BE2C (cell line): Measurements from ENCODE around the gene CCDC178.
A peak's percentile ranks its signal among the peaks of the same experiment; 100 is the strongest.

Experiments
- DNase-seq: peaks from one replicate; pipeline ENCODE4 v3.0.0-alpha.2; 2020
- H3K27me3 ChIP-seq: fragments of 250-450 bp; sonication (Bioruptor Pico); 2 replicates; pipeline ENCODE4 v1.5.1; 2020; ENCODE audit warnings: mild to moderate bottlenecking
- H3K36me3 ChIP-seq: fragments of 250-450 bp; sonication (Bioruptor Pico); 2 replicates; pipeline ENCODE4 v1.5.1; 2020; ENCODE audit warnings: mild to moderate bottlenecking
- H3K4me1 ChIP-seq: fragments of 250-450 bp; sonication (Bioruptor Pico); 2 replicates; pipeline ENCODE4 v1.5.1; 2020
- H3K4me3 ChIP-seq: 2 replicates; pipeline ENCODE4 v1.5.1; 2011; ENCODE audit warnings: low read depth, low read length
- H3K9me3 ChIP-seq: fragments of 250-450 bp; sonication (Bioruptor Pico); 2 replicates; pipeline ENCODE4 v1.5.1; 2020
- TF ChIP-seq, protein P1 (sequence below): IDR thresholded peaks from 2 replicates; pipeline ENCODE4 v1.5.1; 2012; ENCODE audit warnings: mild to moderate bottlenecking, low read depth, low read length

The CCDC178 gene

GRCh38 chr18:32902568-32903330, 537.8 kb downstream of the CCDC178 start:
- Histone ChIP-seq H3K27me3 (no peaks in the 10 kb centered on the region), H3K4me3 (no peak overlapping the region), H3K9me3 (no peaks in the 10 kb centered on the region), H3K4me1 (no peaks in the 10 kb centered on the region), H3K36me3 (no peaks in the 10 kb centered on the region)
- TF ChIP-seq, protein P1, sequence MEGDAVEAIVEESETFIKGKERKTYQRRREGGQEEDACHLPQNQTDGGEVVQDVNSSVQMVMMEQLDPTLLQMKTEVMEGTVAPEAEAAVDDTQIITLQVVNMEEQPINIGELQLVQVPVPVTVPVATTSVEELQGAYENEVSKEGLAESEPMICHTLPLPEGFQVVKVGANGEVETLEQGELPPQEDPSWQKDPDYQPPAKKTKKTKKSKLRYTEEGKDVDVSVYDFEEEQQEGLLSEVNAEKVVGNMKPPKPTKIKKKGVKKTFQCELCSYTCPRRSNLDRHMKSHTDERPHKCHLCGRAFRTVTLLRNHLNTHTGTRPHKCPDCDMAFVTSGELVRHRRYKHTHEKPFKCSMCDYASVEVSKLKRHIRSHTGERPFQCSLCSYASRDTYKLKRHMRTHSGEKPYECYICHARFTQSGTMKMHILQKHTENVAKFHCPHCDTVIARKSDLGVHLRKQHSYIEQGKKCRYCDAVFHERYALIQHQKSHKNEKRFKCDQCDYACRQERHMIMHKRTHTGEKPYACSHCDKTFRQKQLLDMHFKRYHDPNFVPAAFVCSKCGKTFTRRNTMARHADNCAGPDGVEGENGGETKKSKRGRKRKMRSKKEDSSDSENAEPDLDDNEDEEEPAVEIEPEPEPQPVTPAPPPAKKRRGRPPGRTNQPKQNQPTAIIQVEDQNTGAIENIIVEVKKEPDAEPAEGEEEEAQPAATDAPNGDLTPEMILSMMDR = no peak
- DNase-seq = no peak

- Histone ChIP-seq H3K9me3 (no peaks in the 10 kb centered on the region), H3K4me3 (no peak overlapping the region), H3K27me3 (no peaks in the 10 kb centered on the region), H3K4me1 (no peaks in the 10 kb centered on the region), H3K36me3 (no peaks in the 10 kb centered on the region)
- no peak for DNase-seq
- TF ChIP-seq, protein P1 = no peak
These were observed 540.7 kb downstream of the CCDC178 start for GRCh38 chr18:32899819-32900218.

- no peaks in the 10 kb centered on the region for H3K4me1 ChIP-seq
- H3K36me3 ChIP-seq = no peaks in the 10 kb centered on the region
- H3K27me3 ChIP-seq = no peaks in the 10 kb centered on the region
- H3K9me3 ChIP-seq = no peaks in the 10 kb centered on the region
- DNase-seq = no peak
- H3K4me3 ChIP-seq = no peak overlapping the region
- TF ChIP-seq, protein P1 = no peak
These were observed 543.6 kb downstream of the CCDC178 start for GRCh38 chr18:32896776-32897547.

DNA sequence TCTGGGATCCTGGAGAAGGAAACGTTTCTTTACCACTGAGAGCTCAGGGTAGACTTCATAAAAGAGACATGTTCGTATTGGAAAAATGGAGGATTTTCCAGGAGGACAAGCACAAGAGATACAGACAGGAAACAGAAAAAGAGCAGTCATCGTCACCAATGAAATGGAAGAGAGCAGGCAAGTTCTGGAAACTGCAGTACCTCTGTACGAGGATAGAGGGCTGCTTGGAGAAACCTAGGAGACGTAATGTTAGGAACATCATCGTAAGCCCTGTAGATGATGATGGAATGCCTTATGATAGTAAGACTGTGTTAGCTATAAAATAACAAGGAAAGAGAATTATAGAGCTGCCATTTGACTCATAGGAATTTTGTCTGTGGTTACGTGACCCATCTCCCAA, 546.6 kb downstream of the CCDC178 start:
- H3K27me3 ChIP-seq = no peaks in the 10 kb centered on the region
- DNase-seq = no peak
- TF ChIP-seq, protein P1 = peak; percentile 19; the same call in 1 of the 2 replicates

GRCh38 chr18:32891797-32892196, 548.7 kb downstream of the CCDC178 start:
- Histone ChIP-seq H3K27me3 (no peaks in the 10 kb centered on the region), H3K4me1 (no peaks in the 10 kb centered on the region), H3K36me3 (no peaks in the 10 kb centered on the region), H3K4me3 (no peak overlapping the region), H3K9me3 (no peaks in the 10 kb centered on the region)
- TF ChIP-seq, protein P1 = no peak
- DNase-seq = no peak

More for the DNA sequence above, 546.6 kb downstream of the CCDC178 start:
- Histone ChIP-seq H3K9me3 (no peaks in the 10 kb centered on the region), H3K4me1 (no peaks in the 10 kb centered on the region), H3K36me3 (no peaks in the 10 kb centered on the region), H3K4me3 (no peak overlapping the region)

GRCh38 chr18:32891130-32891529, 549.4 kb downstream of the CCDC178 start:
- no peak overlapping the region for H3K4me3 ChIP-seq
- no peaks in the 10 kb centered on the region for H3K9me3 ChIP-seq
- no peaks in the 10 kb centered on the region for H3K4me1 ChIP-seq
- H3K27me3 ChIP-seq = no peaks in the 10 kb centered on the region
- TF ChIP-seq, protein P1 = no peak
- H3K36me3 ChIP-seq = no peaks in the 10 kb centered on the region
- no peak for DNase-seq
